Medulla oblongata (tissue), 1 donor: Measurements from ENCODE around the gene ARHGEF6.
"Not testable (repeated sequence)": the region's sequence is repeated elsewhere in the genome, so short reads cannot be mapped to it uniquely, and the experiment has no call there.

Experiments used
- DNase-seq: peaks from one replicate; pipeline ENCODE4 v3.0.0-alpha.2; 2015; ENCODE audit errors: extremely low spot score

Gene ARHGEF6

DNA sequence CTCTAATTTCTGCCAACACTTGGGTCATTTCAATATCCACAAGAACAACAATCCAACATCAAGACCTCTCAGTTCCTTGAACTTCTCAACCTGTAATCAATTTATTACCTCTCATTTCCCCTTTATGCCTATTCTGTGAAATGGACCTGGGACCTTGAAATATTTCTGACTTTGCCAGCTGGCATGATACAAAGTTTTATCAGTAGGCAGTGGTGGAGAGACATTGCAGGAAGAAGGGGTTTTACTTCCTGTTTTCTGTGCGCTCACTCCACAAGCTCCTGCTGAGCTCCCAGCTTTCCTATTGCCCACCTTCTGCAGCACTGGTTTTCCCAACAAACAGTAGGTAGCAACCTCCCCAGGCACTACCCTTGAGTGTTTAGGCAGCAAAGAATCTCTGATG lies 3.5 kb upstream of the ARHGEF6 start:
- DNase-seq, result no peak

DNA sequence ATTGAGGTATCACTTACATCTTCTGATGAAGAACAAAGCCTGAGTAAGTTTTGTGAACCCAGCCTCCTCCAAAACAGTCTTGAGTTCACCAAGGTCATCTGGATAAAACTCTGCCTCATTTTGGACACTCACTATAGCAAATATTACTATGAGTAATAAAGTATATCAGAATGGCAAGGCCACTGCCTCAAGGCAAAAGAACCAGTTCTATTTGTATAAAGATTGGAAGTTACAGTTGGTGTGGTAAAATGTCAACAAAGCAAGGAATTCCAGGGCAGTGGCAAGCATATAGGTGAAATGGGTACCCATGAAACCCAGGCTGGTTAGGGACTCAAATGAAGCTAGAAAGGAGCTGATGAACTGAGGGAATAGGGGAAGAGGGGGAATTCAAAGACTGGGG lies 2.4 kb upstream of the ARHGEF6 start:
- DNase-seq, result no peak

DNA sequence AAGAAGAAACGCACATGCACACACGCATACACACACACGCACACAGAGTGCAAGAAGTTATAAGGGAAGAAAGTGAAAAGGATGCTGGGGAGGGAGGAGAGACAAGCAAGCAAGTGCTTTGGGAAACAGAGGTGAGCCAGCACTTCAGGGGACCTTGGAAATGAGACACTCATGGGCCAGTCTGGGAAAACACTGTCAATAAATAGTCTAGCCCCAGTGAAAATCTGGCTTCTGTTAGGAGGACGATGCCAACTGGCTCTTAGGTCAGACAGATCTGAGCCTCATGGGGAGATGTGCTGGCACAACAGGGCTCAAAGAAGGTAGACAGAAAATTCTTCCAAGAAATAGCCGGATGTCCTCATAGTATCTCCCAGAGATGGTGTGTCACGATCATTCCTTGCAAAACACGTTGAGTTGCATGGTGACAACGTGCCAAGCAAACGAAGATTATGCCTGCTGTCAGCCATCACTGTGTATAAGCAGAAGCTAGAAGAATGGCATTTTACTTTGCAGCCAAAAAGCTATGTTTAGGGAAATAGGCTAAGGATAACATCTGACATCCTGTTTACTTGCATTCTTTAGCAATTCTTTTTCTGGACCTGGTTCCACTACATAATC lies 557 bp upstream of the ARHGEF6 start:
- no peak for DNase-seq

DNA sequence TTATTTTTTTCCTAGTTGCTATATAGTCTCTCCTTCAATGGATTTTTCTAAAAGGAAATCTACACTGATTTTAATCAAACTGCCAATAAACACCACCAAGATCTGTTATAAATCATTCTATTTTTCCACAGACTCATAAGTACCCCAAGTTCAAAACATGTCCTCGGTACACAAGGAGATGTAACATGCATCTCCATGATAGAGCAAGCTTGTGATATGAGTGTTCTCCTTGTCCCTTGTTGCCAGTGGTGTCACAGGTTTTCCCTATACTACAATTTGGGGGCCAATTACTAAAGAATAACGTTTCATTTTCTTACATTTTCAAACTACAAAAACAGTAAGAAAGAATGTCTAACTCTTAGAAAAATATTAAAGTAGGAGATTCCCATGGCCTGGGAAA lies 491 bp downstream of the ARHGEF6 start:
- no peak for DNase-seq

DNA sequence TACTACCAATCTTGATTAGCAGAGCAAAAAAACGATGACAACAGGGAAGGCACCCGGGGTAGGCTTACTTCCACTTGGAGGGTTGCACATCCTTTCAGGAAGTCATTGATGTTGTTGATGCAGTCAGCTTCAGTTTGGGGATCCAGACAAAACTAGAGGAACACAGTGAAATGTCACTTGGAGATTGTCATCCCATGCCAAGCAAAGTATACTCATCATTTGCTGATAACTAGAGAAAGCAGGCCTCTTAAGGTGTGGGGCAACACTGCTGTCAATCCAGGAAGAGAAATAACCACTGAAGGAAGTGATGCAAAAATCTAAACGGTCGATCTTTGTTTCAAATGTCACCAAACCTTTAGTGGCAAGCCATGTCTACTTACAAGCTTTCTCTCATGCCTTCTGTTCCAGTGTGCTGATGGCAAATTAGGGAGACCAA lies 1.4 kb downstream of the ARHGEF6 start:
- no peak for DNase-seq

DNA sequence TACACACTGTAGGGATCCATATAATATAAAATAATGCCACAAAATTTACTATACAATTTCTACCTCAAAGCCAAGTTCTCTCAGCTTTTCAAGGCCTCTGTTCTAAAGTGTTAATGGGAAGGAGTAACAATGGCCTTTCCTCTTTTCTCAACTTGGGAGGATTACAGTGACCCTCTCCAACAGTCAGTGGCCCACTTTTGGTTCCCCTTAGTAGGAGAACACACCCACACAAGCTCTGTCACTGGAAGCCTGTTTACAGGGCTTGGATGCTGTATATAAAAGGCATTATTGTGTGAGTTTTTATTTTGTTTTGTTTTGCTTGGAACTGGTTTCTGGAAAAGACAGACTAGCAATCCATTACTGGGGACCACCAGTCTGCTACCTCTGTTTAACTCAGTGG lies 1.8 kb downstream of the ARHGEF6 start:
- peak; percentile 27 for DNase-seq

DNA sequence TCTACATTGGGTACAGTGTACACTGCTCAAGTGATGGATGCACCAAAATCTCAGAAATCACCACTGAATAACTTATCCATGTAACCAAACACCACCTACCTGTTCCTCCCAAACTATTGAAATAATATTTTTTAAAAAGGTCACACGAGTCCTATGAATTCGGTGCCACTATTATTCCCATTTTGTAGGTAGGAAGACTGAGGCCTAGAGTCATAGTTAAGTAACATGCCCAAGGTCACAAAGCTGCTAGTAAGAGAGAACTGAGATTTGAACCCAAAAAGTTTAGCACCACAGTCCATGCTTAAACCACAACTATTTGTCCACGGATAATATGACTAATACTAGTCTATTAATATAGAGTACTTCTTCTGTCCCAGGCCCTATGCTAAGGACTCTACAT lies 2.7 kb downstream of the ARHGEF6 start:
- DNase-seq, result no peak

DNA sequence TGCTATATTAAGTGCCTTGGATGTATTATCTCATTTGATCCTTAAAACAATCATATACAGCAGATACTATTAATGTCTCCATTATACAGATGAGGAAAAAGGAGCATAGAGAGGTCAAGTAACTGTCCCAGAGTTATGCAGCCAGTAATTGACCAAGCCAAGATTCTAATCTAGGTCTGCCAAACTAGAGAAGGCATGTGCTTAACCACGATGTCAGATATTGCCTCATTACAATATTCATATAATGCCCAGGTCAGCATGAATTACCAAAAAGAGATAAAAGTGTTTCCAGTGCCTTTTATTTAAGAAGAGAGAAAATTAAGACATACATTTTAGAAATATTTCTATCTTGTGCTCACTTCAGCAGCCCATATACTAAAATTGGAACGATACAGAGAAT lies 7.1 kb downstream of the ARHGEF6 start:
- no peak for DNase-seq

DNA sequence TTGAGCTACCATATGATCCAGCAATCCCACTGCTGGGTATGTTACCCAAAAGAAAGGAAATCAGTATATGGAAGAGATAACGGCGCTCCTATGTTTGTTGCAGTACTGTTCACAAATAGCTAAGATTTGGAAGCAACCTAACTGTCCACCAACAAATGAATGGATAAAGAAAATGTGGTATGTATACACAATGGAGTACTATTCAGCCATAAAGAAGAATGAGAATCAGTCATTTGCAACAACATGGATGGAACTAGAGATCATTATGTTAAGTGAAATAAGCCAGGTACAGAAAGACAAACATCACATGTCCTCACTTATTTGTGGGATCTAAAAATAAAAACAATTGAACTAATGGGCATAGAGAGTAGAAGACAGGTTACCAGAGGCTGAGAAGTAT lies 8.9 kb downstream of the ARHGEF6 start:
- not testable (repeated sequence) for DNase-seq

DNA sequence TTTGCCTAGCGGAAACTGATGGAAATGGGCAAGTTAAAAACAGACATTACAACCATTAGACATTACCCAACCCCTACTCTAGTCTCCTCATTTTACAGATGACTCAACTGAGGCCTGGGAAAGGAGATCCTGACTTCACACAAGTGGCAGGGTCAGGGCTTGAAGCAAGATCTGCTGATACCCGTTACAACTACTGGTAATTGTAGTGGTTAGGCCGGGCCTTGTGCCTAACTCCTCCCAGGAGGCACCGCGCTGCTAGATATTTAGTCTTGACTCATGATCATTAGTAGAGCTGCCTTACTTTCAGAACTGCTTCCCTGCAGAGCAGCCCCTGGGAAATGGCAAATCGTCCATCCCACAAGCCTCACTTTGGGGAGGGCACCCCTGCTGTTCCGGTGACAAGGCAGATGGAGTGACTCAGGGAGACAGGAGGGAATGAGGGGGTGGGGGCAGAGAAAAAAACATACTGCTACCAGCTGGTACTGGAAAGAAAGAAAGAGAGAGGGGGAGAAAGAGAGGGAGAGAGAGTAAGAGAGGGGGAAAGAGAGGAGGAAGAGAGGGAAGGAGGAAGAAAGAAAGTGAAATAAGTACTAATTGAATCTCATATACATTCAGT lies 12.2 kb downstream of the ARHGEF6 start:
- DNase-seq, result no peak

DNA sequence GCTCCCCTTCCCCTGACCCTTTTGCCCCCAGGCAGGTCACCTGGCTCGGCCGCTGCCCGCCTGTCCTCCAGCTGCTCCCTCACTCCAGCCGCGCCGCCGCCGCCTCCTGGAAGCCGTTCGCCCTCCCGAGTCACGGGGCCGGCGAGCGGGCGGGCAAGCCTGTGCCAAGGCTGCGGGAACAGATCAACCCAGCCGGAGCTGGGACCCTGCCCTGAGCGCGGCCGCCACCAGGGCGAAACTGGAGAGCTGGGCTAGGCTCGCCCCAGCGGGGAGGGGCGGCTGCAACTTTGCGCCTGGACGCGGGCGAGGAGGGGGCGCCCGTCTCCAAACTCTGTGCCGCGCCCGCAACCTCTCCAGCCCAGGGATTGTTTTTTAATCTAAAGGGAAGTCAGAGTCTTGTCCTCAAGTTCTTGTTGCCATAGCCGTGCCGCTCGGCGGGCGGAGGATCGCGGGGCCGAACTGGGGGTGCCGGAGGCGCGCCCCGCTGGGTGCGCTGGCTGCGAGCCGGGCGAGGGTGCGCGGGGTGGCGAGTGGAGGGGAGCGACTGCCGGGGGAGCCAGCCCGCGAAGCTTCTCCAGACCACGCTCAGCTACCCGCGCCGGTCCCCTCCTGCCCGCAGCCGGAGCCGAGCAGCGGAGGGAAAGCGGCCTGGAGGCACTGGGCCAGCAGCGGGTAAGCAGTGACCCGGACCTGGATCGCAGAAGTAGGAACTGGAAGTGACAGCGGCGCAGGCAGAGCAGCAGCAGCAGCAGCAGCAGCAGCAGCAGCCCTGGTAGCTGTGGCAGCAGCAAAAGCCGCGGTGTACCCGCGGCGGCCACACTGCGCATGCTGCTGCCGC lies 13.4 kb downstream of the ARHGEF6 start:
- peak; percentile 38 for DNase-seq

DNA sequence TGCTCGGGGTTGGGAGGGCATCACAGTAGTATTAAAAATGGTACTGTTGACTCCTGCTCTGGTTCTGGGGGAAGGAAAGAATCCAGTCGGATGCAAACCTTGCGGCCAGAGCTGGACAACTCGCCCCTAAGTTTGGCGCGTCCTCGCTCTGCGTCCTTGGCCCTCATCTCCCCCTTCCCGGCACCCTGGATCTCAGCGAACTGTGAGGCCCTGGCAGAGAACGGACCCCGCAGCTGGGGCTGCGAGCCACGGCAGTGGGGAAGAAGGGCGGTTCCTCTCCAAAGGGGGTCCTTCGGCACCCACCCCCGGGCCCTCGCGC lies 14.0 kb downstream of the ARHGEF6 start:
- DNase-seq, result no peak

DNA sequence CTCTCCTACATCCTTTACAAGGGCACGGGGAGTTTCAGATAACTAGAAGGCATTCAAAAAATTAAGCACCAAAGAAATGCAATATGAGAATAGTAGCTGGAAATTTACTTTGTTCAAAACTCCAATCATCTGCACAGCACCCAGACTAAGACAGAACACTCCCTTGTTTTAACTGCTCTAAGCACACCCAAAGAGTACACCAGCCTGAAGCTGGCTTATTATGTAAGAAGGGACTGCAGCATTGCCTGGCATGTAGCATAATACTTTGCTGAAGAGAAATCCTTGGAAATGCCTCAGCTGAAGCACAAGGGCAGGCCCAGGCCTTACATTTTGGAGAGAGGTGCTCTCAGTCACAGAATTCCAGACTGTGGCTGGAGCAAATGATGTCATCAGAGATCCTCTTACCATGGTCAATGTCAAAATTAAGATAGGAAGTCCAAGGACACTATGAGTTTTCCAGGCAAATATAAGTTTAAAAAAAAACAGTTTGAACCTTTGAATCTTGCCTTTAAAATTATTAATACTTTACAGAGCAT lies 14.8 kb downstream of the ARHGEF6 start:
- no peak for DNase-seq

DNA sequence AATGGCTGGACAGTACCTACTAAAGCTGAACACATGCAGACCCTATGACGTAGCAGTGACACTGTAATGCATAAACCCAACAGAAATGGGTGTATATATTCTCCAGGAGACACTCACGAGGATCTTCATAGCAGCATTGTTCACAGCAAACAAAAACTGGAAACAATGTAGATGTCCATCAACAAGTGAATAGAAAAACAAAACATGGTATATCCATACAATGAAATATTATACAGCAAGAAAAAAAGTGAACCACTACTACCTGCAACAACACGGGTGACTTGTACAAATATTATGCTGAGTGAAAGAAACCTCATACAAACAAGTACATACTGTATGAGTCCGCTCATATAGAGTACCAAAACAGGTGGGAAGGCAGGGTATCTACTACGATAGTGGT lies 16.5 kb downstream of the ARHGEF6 start:
- no peak for DNase-seq

DNA sequence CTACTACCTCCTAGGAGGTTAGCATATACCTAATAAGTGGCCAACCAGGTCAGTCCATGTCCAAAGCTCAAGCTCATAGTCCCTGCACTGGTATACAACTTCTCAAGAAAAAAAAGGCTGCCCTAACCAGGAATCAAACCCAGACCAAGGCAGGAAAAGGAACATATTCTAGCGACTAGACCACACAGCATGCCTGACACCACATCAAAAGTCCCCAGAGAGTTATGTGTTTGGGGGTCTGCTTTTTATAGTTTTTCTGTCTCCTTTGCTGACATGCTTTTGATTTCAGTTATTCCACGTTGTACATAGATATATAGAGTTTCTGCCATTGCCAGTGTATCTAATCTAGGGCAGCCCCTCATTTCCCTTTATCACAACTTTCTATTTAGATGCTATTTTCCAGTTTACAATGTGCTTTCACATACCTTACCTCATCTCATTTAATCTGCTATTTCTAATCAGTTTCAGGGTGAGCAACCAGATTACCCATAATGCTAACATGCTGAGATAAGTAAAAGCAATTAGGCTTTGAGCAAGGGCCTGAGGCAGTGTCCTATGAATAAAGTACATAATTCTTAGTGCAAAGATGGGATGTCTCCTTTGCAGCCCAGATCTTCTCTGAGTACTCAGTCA lies 17.8 kb downstream of the ARHGEF6 start:
- DNase-seq, result no peak

DNA sequence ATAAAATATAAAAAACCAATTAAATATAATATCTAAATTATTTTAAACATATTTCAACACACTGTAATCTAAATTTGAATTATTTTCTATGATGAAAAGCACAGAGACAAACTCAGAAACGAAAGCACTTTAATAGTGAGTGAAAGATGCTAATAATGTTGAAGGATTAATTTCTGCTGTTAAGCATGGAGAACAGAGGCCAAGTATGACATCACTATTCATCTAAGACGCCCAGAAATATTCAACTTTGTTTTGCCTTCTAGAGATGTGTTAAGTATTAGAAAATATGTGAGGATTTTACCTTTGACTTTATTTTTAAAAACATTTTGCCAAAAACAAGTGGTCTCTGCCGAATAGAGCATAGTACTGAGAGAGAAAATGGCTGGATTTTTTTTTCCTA lies 19.3 kb downstream of the ARHGEF6 start:
- DNase-seq, result no peak

DNA sequence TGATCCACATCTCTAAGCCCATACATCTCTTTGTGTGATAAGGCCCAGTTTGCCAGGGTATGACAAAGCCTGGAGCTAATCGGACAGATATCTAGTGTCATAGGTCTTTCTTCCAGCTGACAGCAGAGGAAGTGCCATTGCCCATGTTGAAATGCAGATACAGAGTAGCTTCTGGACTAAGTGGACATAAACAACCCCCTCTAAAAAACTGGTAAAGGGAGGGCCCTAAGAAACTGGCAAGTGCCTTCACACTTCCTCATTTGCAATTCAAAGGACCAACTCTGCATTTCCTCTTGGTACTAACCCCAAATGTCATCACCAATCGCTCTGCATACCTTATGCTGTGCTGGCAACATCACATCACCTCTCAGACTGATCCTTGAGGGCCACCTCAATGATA lies 20.8 kb downstream of the ARHGEF6 start:
- DNase-seq, result peak; percentile 23

DNA sequence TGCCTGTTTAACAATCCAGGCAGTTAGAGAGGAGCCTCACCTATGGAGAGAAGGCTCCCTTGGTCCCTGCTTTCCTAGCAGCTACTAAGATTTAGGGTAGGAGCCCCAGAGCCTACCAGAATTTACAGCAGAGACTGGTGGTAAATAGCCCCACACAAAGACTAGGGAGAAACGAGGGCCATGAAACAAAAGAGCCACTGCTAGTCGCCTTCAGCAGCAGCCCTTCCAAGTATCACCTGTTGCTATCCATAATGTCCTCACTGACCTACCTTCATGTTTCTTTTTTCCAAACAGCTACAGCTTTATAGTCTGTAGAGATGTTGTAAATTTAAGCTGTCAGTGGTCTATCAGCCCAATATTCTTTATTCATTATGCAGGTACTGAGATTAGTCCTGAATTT lies 25.3 kb downstream of the ARHGEF6 start:
- DNase-seq, result no peak

DNA sequence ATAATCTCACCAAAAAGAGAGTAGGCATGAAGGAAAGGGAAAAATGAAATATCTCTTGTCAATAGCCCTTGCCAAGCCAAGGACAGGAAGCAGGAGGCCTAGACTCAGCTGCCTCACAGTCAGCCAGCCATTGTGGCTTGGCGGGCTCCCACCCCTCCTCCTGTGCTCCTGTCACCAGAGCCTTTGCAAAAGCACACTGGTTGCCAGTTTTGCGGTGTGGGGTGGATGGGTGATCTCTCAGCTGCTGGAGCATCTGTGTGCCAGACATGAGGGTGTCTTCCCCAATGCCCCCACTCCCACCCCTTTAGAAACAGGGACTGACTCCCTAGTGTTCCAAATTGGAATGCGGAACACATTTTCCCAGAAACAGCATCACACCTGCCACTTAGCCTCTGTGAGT lies 26.1 kb downstream of the ARHGEF6 start:
- peak; percentile 54 for DNase-seq

DNA sequence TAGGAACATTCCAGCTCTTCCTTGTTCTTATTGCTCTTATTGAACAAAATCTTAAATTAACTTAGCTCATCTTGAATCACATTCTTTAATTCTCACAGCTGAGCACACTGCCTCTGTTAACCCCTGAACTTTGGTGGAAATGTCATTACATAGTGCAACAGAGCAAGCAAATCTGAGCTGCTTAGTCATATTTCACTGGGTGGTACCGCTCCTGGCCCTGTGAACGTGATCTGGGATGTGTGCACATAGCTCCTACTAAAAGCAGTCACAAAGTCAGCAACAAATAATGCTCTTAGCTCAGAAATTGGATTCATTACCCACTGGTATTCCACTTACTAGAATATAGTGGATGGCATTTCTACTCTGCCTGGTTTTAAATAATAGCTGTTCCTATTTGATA lies 27.9 kb downstream of the ARHGEF6 start:
- no peak for DNase-seq

DNA sequence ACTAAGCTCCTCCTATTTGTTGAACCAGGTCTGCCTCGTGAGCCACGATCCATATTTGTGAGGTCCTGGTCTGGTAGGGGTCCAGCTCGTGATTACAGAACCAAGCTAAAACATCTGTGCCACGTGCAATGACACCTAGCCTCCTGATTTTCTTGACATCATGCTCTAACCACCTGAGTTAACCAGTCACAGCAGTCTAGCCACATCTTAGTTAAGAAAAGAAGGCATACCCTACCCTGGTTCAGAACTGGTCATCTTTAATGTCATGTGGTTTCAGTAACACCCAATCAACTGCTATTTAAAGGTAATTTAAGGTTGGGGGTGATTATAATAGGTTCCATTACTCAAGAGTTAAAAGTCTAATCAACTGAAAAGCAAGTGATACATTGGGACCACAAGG lies 28.4 kb downstream of the ARHGEF6 start:
- no peak for DNase-seq

DNA sequence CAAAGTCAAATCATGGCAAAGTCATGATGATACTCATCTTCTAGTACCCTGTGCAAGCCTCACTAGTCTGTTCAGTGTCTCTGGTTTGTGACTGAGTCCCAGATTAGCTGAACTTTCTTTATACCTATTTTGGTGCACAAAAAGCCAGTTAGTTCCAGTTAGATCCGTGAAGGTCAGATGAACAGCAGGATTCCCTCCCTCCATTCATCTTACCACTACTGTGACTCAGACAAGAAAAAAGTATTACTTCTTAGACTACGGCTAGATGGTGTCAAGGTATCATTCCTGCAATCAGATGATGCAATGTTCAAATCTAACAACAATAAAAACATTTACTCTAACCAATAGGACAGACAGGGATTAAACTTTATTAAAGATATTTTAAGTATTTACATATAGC lies 30.4 kb downstream of the ARHGEF6 start:
- DNase-seq, result no peak
